HEK293 (cell line): Measurements from ENCODE around the gene B3GNT9.

Source experiments
- GLIS2 ChIP-seq: fragments of 450-650 bp; formaldehyde crosslinking; IDR thresholded peaks from 2 replicates; pipeline ENCODE4 v1.5.1; 2016; ENCODE audit warnings: missing biosample characterization, missing genetic modification characterization
- KLF1 ChIP-seq: fragments of 450-650 bp; formaldehyde crosslinking; IDR thresholded peaks from 2 replicates; pipeline ENCODE4 v1.5.1; 2016; ENCODE audit warnings: missing biosample characterization, missing genetic modification characterization
- MYNN ChIP-seq: fragments of 450-650 bp; formaldehyde crosslinking; IDR thresholded peaks from 2 replicates; pipeline ENCODE4 v1.5.1; 2016; ENCODE audit warnings: missing biosample characterization, missing genetic modification characterization, borderline replicate concordance
- RBAK ChIP-seq: fragments of 450-650 bp; formaldehyde crosslinking; IDR thresholded peaks from 2 replicates; pipeline ENCODE4 v1.5.1; 2016; ENCODE audit warnings: missing biosample characterization, missing genetic modification characterization
- SP2 ChIP-seq: fragments of 450-650 bp; formaldehyde crosslinking; IDR thresholded peaks from 2 replicates; pipeline ENCODE4 v1.5.1; 2016; ENCODE audit warnings: missing biosample characterization, missing genetic modification characterization
- SP3 ChIP-seq: fragments of 450-650 bp; formaldehyde crosslinking; IDR thresholded peaks from 2 replicates; pipeline ENCODE4 v1.5.1; 2016; ENCODE audit warnings: missing biosample characterization, missing genetic modification characterization
- ZBTB17 ChIP-seq: fragments of 450-650 bp; formaldehyde crosslinking; IDR thresholded peaks from 2 replicates; pipeline ENCODE4 v1.5.1; 2016; ENCODE audit warnings: missing biosample characterization, missing genetic modification characterization
- ZBTB48 ChIP-seq: fragments of 450-650 bp; formaldehyde crosslinking; IDR thresholded peaks from 2 replicates; pipeline ENCODE4 v1.5.1; 2016; ENCODE audit warnings: missing biosample characterization, missing genetic modification characterization
- ZBTB8A ChIP-seq: fragments of 450-650 bp; formaldehyde crosslinking; IDR thresholded peaks from 2 replicates; pipeline ENCODE4 v1.5.1; 2016; ENCODE audit warnings: missing biosample characterization, missing genetic modification characterization
- ZFHX2 ChIP-seq: fragments of 450-650 bp; formaldehyde crosslinking; conservative IDR thresholded peaks from 2 replicates; pipeline ENCODE4 v1.5.1; 2016; ENCODE audit warnings: missing biosample characterization, missing genetic modification characterization
- ZFP69B ChIP-seq: fragments of 450-650 bp; formaldehyde crosslinking; IDR thresholded peaks from 2 replicates; pipeline ENCODE4 v1.5.1; 2016; ENCODE audit warnings: missing biosample characterization, missing genetic modification characterization
- ZNF37A ChIP-seq: fragments of 450-650 bp; IDR thresholded peaks from 2 replicates; pipeline ENCODE4 v1.5.1; 2018; ENCODE audit warnings: missing biosample characterization, missing genetic modification characterization
- ZNF416 ChIP-seq: fragments of 450-650 bp; formaldehyde crosslinking; IDR thresholded peaks from 2 replicates; pipeline ENCODE4 v1.5.1; 2016; ENCODE audit warnings: missing biosample characterization, missing genetic modification characterization
- ZNF433 ChIP-seq: fragments of 450-650 bp; formaldehyde crosslinking; IDR thresholded peaks from 2 replicates; pipeline ENCODE4 v1.5.1; 2016; ENCODE audit warnings: missing biosample characterization, missing genetic modification characterization, low read depth
- ZNF555 ChIP-seq: fragments of 450-650 bp; formaldehyde crosslinking; conservative IDR thresholded peaks from 2 replicates; pipeline ENCODE4 v1.5.1; 2017; ENCODE audit warnings: missing biosample characterization, mild to moderate bottlenecking, missing genetic modification characterization, inconsistent platforms
- ZNF600 ChIP-seq: fragments of 450-650 bp; formaldehyde crosslinking; IDR thresholded peaks from 2 replicates; pipeline ENCODE4 v1.5.1; 2016; ENCODE audit warnings: missing biosample characterization, missing genetic modification characterization
- ZNF621 ChIP-seq: fragments of 450-650 bp; formaldehyde crosslinking; IDR thresholded peaks from 2 replicates; pipeline ENCODE4 v1.5.1; 2017; ENCODE audit warnings: missing biosample characterization, missing genetic modification characterization
- ZNF624 ChIP-seq: fragments of 450-650 bp; formaldehyde crosslinking; IDR thresholded peaks from 2 replicates; pipeline ENCODE4 v1.5.1; 2017; ENCODE audit warnings: missing biosample characterization, missing genetic modification characterization
- ZNF660 ChIP-seq: fragments of 450-650 bp; IDR thresholded peaks from 2 replicates; pipeline ENCODE4 v1.5.1; 2018; ENCODE audit warnings: missing biosample characterization, mild to moderate bottlenecking, missing genetic modification characterization
- TF ChIP-seq, protein P1 (sequence below): fragments of 450-650 bp; formaldehyde crosslinking; IDR thresholded peaks from 2 replicates; pipeline ENCODE4 v1.5.1; 2016; ENCODE audit warnings: missing biosample characterization, missing genetic modification characterization
- TF ChIP-seq, protein P2 (sequence below): fragments of 450-650 bp; formaldehyde crosslinking; IDR thresholded peaks from 2 replicates; pipeline ENCODE4 v1.5.1; 2017; ENCODE audit warnings: missing biosample characterization, missing genetic modification characterization
- TF ChIP-seq, protein P3 (sequence below): fragments of 450-650 bp; formaldehyde crosslinking; IDR thresholded peaks from 2 replicates; pipeline ENCODE4 v1.5.1; 2017; ENCODE audit warnings: missing biosample characterization, missing genetic modification characterization
- TF ChIP-seq, protein P4 (sequence below): fragments of 450-650 bp; formaldehyde crosslinking; IDR thresholded peaks from 2 replicates; pipeline ENCODE4 v1.5.1; 2016; ENCODE audit warnings: missing biosample characterization, missing genetic modification characterization
- TF ChIP-seq, protein P5 (sequence below): fragments of 450-650 bp; formaldehyde crosslinking; IDR thresholded peaks from 2 replicates; pipeline ENCODE4 v1.5.1; 2016; ENCODE audit warnings: missing biosample characterization, missing genetic modification characterization, borderline replicate concordance
- TF ChIP-seq, protein P6 (sequence below): fragments of 450-650 bp; formaldehyde crosslinking; IDR thresholded peaks from 2 replicates; pipeline ENCODE4; 2016; ENCODE audit warnings: missing biosample characterization, missing genetic modification characterization

Gene B3GNT9

DNA sequence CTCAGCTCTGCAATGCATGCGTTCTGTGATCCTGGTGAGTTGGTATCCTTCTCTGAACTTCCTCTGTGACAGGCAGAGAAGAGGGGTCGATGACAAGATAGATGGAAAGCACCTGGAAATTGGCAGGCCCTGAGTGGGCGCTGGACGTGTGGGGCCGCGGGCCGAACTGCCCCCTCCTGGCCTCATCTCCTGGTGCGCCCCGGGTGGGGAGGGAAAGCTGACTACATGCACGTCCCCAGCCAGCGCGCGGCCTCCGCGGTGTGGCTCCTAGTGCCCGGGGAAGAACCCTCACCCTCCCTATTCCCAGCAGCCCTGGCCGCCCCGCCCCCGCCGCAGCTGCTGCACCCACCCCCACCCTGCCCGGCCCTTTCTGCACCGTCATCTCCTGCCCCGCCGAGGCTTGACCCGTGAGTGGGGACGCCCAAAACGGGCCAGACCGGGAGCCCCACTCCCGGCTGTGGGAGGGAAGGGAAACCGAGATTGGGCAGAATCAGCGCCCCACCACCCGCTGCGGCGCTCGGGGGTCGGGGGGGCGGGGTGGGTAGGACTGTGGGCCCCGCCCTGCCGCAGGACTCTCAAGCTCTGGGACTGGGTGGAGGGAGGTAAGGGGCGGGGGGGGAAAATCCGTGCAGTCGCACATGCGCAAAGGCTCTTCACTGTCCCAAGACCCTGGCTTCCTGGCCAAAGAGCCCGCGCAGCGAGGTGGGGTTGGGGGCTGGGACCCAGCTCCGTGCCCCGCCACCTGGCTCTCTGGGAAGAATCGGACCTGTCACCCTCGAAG, 19.6 kb upstream of the B3GNT9 start, which contains the start of gene NOL3 (continued):
- TF ChIP-seq SP2 (tag by site-specific recombination) (no peak; the same call in none of the 2 replicates), KLF1 (tag by site-specific recombination) (peak; percentile 80), ZNF555 (tag by site-specific recombination) (no peak), SP3 (tag by site-specific recombination) (peak; percentile 46), ZBTB8A (peak; percentile 62), ZNF660 (tag by site-specific recombination) (no peak), ZNF37A (no peak), ZNF621 (tag by site-specific recombination) (no peak), GLIS2 (tag by site-specific recombination) (peak; percentile 66), ZBTB17 (tag by site-specific recombination) (peak; percentile 68; the same call in 1 of the 2 replicates), RBAK (no peak), ZNF624 (tag by site-specific recombination) (no peak), ZFHX2 (tag by site-specific recombination) (peak; percentile 40), ZNF600 (tag by site-specific recombination) (no peak), ZFP69B (peak; percentile 36; the same call in 1 of the 2 replicates), ZNF416 (tag by site-specific recombination) (no peak), ZBTB48 (tag by site-specific recombination) (0 out of 2 replicates have a peak, but pooled peaks have one; percentile 27), MYNN (tag by site-specific recombination) (no peak), ZNF433 (tag by site-specific recombination) (no peak)
- TF ChIP-seq, protein P1, sequence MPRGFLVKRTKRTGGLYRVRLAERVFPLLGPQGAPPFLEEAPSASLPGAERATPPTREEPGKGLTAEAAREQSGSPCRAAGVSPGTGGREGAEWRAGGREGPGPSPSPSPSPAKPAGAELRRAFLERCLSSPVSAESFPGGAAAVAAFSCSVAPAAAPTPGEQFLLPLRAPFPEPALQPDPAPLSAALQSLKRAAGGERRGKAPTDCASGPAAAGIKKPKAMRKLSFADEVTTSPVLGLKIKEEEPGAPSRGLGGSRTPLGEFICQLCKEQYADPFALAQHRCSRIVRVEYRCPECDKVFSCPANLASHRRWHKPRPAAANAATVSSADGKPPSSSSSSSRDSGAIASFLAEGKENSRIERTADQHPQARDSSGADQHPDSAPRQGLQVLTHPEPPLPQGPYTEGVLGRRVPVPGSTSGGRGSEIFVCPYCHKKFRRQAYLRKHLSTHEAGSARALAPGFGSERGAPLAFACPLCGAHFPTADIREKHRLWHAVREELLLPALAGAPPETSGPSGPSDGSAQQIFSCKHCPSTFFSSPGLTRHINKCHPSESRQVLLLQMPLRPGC, result no peak
- TF ChIP-seq, protein P2, sequence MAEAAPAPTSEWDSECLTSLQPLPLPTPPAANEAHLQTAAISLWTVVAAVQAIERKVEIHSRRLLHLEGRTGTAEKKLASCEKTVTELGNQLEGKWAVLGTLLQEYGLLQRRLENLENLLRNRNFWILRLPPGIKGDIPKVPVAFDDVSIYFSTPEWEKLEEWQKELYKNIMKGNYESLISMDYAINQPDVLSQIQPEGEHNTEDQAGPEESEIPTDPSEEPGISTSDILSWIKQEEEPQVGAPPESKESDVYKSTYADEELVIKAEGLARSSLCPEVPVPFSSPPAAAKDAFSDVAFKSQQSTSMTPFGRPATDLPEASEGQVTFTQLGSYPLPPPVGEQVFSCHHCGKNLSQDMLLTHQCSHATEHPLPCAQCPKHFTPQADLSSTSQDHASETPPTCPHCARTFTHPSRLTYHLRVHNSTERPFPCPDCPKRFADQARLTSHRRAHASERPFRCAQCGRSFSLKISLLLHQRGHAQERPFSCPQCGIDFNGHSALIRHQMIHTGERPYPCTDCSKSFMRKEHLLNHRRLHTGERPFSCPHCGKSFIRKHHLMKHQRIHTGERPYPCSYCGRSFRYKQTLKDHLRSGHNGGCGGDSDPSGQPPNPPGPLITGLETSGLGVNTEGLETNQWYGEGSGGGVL (tag by site-specific recombination), result 0 out of 2 replicates have a peak, but pooled peaks have one; percentile 49
- TF ChIP-seq, protein P3, sequence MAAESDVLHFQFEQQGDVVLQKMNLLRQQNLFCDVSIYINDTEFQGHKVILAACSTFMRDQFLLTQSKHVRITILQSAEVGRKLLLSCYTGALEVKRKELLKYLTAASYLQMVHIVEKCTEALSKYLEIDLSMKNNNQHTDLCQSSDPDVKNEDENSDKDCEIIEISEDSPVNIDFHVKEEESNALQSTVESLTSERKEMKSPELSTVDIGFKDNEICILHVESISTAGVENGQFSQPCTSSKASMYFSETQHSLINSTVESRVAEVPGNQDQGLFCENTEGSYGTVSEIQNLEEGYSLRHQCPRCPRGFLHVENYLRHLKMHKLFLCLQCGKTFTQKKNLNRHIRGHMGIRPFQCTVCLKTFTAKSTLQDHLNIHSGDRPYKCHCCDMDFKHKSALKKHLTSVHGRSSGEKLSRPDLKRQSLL (tag by site-specific recombination), result no peak
- TF ChIP-seq, protein P4, sequence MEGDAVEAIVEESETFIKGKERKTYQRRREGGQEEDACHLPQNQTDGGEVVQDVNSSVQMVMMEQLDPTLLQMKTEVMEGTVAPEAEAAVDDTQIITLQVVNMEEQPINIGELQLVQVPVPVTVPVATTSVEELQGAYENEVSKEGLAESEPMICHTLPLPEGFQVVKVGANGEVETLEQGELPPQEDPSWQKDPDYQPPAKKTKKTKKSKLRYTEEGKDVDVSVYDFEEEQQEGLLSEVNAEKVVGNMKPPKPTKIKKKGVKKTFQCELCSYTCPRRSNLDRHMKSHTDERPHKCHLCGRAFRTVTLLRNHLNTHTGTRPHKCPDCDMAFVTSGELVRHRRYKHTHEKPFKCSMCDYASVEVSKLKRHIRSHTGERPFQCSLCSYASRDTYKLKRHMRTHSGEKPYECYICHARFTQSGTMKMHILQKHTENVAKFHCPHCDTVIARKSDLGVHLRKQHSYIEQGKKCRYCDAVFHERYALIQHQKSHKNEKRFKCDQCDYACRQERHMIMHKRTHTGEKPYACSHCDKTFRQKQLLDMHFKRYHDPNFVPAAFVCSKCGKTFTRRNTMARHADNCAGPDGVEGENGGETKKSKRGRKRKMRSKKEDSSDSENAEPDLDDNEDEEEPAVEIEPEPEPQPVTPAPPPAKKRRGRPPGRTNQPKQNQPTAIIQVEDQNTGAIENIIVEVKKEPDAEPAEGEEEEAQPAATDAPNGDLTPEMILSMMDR (tag by site-specific recombination), result peak; percentile 43; the same call in 1 of the 2 replicates
- TF ChIP-seq, protein P5, sequence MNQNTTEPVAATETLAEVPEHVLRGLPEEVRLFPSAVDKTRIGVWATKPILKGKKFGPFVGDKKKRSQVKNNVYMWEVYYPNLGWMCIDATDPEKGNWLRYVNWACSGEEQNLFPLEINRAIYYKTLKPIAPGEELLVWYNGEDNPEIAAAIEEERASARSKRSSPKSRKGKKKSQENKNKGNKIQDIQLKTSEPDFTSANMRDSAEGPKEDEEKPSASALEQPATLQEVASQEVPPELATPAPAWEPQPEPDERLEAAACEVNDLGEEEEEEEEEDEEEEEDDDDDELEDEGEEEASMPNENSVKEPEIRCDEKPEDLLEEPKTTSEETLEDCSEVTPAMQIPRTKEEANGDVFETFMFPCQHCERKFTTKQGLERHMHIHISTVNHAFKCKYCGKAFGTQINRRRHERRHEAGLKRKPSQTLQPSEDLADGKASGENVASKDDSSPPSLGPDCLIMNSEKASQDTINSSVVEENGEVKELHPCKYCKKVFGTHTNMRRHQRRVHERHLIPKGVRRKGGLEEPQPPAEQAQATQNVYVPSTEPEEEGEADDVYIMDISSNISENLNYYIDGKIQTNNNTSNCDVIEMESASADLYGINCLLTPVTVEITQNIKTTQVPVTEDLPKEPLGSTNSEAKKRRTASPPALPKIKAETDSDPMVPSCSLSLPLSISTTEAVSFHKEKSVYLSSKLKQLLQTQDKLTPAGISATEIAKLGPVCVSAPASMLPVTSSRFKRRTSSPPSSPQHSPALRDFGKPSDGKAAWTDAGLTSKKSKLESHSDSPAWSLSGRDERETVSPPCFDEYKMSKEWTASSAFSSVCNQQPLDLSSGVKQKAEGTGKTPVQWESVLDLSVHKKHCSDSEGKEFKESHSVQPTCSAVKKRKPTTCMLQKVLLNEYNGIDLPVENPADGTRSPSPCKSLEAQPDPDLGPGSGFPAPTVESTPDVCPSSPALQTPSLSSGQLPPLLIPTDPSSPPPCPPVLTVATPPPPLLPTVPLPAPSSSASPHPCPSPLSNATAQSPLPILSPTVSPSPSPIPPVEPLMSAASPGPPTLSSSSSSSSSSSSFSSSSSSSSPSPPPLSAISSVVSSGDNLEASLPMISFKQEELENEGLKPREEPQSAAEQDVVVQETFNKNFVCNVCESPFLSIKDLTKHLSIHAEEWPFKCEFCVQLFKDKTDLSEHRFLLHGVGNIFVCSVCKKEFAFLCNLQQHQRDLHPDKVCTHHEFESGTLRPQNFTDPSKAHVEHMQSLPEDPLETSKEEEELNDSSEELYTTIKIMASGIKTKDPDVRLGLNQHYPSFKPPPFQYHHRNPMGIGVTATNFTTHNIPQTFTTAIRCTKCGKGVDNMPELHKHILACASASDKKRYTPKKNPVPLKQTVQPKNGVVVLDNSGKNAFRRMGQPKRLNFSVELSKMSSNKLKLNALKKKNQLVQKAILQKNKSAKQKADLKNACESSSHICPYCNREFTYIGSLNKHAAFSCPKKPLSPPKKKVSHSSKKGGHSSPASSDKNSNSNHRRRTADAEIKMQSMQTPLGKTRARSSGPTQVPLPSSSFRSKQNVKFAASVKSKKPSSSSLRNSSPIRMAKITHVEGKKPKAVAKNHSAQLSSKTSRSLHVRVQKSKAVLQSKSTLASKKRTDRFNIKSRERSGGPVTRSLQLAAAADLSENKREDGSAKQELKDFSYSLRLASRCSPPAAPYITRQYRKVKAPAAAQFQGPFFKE (tag by site-specific recombination), result no peak
- TF ChIP-seq, protein P6, sequence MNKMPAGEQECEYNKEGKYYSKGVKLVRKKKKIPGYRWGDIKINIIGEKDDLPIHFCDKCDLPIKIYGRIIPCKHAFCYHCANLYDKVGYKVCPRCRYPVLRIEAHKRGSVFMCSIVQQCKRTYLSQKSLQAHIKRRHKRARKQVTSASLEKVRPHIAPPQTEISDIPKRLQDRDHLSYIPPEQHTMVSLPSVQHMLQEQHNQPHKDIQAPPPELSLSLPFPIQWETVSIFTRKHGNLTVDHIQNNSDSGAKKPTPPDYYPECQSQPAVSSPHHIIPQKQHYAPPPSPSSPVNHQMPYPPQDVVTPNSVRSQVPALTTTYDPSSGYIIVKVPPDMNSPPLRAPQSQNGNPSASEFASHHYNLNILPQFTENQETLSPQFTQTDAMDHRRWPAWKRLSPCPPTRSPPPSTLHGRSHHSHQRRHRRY (tag by site-specific recombination), result no peak
